K562 (cell line): Measurements from ENCODE around the gene SELENOO. TPM values are rescaled to one million over a fixed set of nuclear protein-coding genes. Genes with fewer than 3 reads are reported as not detected.

ENCODE experiments used
- ATAC-seq: fragments of 200-7000 bp; cut with Tn5 transposase; 3 replicates; pipeline ENCODE4 v1.9.1; 2020; ENCODE audit warnings: moderate library complexity
- BruUV-seq: library from RNA; stranded (reverse); fragments of 400-500 nt; replicated peaks from 2 replicates; lab custom pipeline; 2021; lab: Mats Ljungman, UMichigan
- CTCF ChIA-PET: fragments of 300-600 bp; formaldehyde crosslinking; extraction: SDS; loops from one replicate; lab custom pipeline; 2021; ENCODE audit warnings: low intra/inter-chr PET ratio; lab: Yijun Ruan, JAX
- POLR2A ChIA-PET: fragments of 300-600, 350-650 bp; sonication (Branson Sonifier 250); formaldehyde crosslinking; extraction: SDS; loops from one replicate; lab custom pipeline; 2021; ENCODE audit warnings: antibody characterized with exemption, inconsistent platforms; lab: Yijun Ruan, JAX
- DNase-seq, 4 experiments: peaks; one replicate each; pipeline versions ENCODE4 v3.0.0 to v3.0.0-alpha.2; 2011 to 2018; ENCODE audit warnings: low spot score in 3 of 4, mixed read lengths in 3 of 4; ENCODE audit errors: extremely low read depth in 1 of 4
- FAIRE-seq: peaks from 2 replicates; lab custom pipeline; 2011; peaks lifted over from hg19 to GRCh38; lab: Jason Lieb, UNC
- H2AFZ ChIP-seq: 2 replicates; pipeline ENCODE4 v1.6.0; 2011; ENCODE audit warnings: low read depth, low read length, control low read depth, inconsistent platforms
- H3K27ac ChIP-seq: fragments of 200-600 bp; 3 replicates; pipeline ENCODE4 v1.8.0; 2011; ENCODE audit warnings: low read depth, mild to moderate bottlenecking, control low read depth, inconsistent platforms, low read length, moderate library complexity, mixed read lengths; ENCODE audit errors: extremely low read depth
- H3K27me3 ChIP-seq, 2 experiments: fragments of 300-600 bp in 1 of 2; 2 replicates in 1 of 2; 3 replicates in 1 of 2; pipeline versions ENCODE4 v1.6.0 to v1.8.0; 2011; ENCODE audit warnings: inconsistent platforms in 2 of 2, low read length in 2 of 2, mild to moderate bottlenecking in 1 of 2, mixed read lengths in 1 of 2, moderate library complexity in 1 of 2; ENCODE audit not compliant: control insufficient read depth in 2 of 2, insufficient read depth in 2 of 2
- H3K36me3 ChIP-seq: fragments of 300-600 bp; 3 replicates; pipeline ENCODE4 v1.8.0; 2011; ENCODE audit warnings: mild to moderate bottlenecking, low read length, inconsistent platforms; ENCODE audit not compliant: control insufficient read depth, insufficient read depth
- H3K4me1 ChIP-seq, 2 experiments: fragments of 200-600 bp in 1 of 2; replicated peaks in 1 of 2; 2 replicates in 1 of 2; 3 replicates in 1 of 2; pipeline versions ENCODE4 v1.5.1 to v1.8.0; 2011; ENCODE audit warnings: inconsistent platforms in 2 of 2, low read length in 2 of 2, mild to moderate bottlenecking in 1 of 2, mixed read lengths in 1 of 2, moderate library complexity in 1 of 2; ENCODE audit not compliant: control insufficient read depth in 2 of 2, insufficient read depth in 2 of 2
- H3K4me2 ChIP-seq: 2 replicates; pipeline ENCODE4 v1.6.1; 2011; ENCODE audit warnings: low read length, control low read depth, inconsistent platforms, mixed read lengths; ENCODE audit not compliant: insufficient read depth
- H3K4me3 ChIP-seq: fragments of 200-600 bp; sonication (generic), shearing (Covaris generic); 2 replicates; pipeline ENCODE4 v1.5.1; 2016; ENCODE audit warnings: control low read depth, inconsistent platforms
- H3K79me2 ChIP-seq: fragments of 200-600 bp; 3 replicates; pipeline ENCODE4 v1.8.0; 2011; ENCODE audit warnings: low read length, inconsistent platforms; ENCODE audit not compliant: control insufficient read depth, insufficient read depth
- H3K9ac ChIP-seq, 2 experiments: 2 replicates each; pipeline versions ENCODE4 v1.6.0 to v1.6.1; 2011; ENCODE audit warnings: low read depth in 2 of 2, low read length in 2 of 2, control low read depth in 1 of 2, inconsistent platforms in 1 of 2, mild to moderate bottlenecking in 1 of 2, mixed read lengths in 1 of 2; ENCODE audit not compliant: insufficient read depth in 1 of 2
- H3K9me1 ChIP-seq: one replicate; pipeline ENCODE4 v1.6.0; 2011; ENCODE audit warnings: inconsistent platforms, mild to moderate bottlenecking, low read length, moderate library complexity; ENCODE audit not compliant: control insufficient read depth, insufficient read depth
- H3K9me3 ChIP-seq: replicated peaks from 2 replicates; pipeline ENCODE4 v1.5.1; 2011; ENCODE audit warnings: low read depth, low read length, inconsistent platforms; ENCODE audit not compliant: control insufficient read depth, insufficient read depth
- H4K20me1 ChIP-seq: replicated peaks from 2 replicates; pipeline ENCODE4 v1.6.1; 2011; ENCODE audit warnings: low read length, inconsistent platforms, mixed read lengths; ENCODE audit not compliant: control insufficient read depth, insufficient read depth
- ZNF584 ChIP-seq: fragments of 200-800 bp; sonication (Bioruptor generic); IDR thresholded peaks from 2 replicates; pipeline ENCODE4 v1.6.1; 2016; ENCODE audit warnings: low read depth, mild to moderate bottlenecking, missing genetic modification characterization, missing compliant biosample characterization
- WGBS: fragments of 100-300 bp; shearing (Covaris generic); methylation state at CpG from one replicate; pipeline ENCODE4 v1.1.6; 2016; ENCODE audit warnings: low coverage, mixed read lengths; ENCODE audit not compliant: insufficient coverage; ENCODE audit errors: missing lambda C conversion rate; 5-methylcytosine and 5-hydroxymethylcytosine counted together
- in situ Hi-C: fragments of 300-500 bp; cut with MboI; formaldehyde crosslinking; loops from 4 replicates; pipeline ENCODE4 v1.15.0; 2018; ENCODE audit warnings: inconsistent platforms, mixed read lengths
- intact Hi-C: fragments of 100-400 bp; cut with micrococcal nuclease; formaldehyde crosslinking; loops from 2 replicates; pipeline ENCODE4 v1.14.2; 2022
- polyA plus RNA-seq, 8 experiments: library from polyadenylated mRNA; depleted of rRNA in 4 of 8; stranded (reverse) in 5 of 8; unstranded in 3 of 8; fragments of >200 nt; fragmentation: Nextera tagmentation in 2 of 8; fragmentation: Illumina TruSeq in 1 of 8; extraction: Ambion mirVana in 2 of 8; extraction: Trizol in 1 of 8; gene quantifications; 2 replicates each; pipeline versions ENCODE4 v1.2.1 to v1.2.3, GENCODE V29; 2011 to 2014; ENCODE audit warnings: inconsistent platforms in 1 of 8, missing spikeins in 1 of 8
- total RNA-seq, 7 experiments: library from RNA; depleted of rRNA in 6 of 7; stranded (reverse); fragments of >200 nt in 6 of 7; fragmentation: Illumina TruSeq in 2 of 7; extraction: Trizol in 2 of 7; gene quantifications; 2 replicates each; pipeline versions ENCODE4 v1.2.1 to v1.2.3, GENCODE V29; 2011 to 2021; ENCODE audit warnings: low replicate concordance in 1 of 7
- TF ChIP-seq, protein P1 (sequence below): sonication (generic); formaldehyde crosslinking; IDR thresholded peaks from 2 replicates; pipeline ENCODE4 v1.8.0; 2023; ENCODE audit warnings: mild to moderate bottlenecking, missing genetic modification reagents
- TF ChIP-seq, protein P2 (sequence below): sonication (generic); formaldehyde crosslinking; IDR thresholded peaks from 2 replicates; pipeline ENCODE4 v1.8.0; 2022; ENCODE audit warnings: missing genetic modification reagents, mild to moderate bottlenecking, moderate library complexity, borderline replicate concordance

Gene SELENOO
- total and polyA plus RNA-seq, 9 of the 15 experiments (the other 6 are each of a cell fraction or from before 2014, with no cell fraction given) = 0.37 to 24.9 (median 8.3) TPM

DNA sequence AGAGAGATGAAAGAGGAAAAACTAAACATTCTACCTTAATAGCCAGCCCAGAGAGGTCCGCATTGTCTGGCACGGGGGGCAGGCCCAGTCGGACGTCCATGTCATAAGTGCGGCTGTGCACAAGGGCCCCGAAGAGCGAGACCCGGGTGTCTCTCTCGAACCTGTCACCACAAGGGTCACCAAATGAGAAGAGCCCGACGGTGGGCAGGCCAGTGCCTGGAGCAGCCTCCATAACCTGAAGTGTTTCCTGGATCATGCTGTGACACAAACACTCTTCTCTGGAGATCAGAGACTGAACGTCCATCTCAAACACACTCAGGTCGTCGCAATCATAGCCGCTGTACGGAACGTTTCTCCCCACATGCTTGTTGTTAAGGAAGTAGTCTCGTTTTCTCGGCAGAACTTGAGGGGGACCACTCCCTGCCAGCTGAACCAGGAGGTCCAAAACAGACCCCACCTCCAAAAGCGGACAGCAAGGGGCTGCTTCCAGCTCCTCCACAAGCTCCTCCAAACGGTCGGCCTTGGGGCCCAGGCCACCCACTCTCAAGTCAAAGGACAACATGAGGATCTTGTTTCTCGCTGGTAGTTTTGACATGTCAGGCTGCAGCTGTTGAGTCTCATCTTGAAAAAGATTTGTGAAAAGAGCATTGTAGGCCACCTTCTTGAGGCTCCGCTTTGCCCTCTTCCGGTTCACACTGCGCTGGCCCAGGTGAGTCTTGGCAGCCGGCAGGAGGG lies 43.0 kb downstream of the SELENOO start:
- CTCF ChIA-PET = no interaction called here
- no peaks in the 10 kb centered on the region for H3K27me3 ChIP-seq
- H2AFZ ChIP-seq = no peak overlapping the region
- H3K4me3 ChIP-seq = peak overlapping the region; percentile 76
- H3K9me1 ChIP-seq = no peaks in the 10 kb centered on the region
- peak; percentile 60 for FAIRE-seq
- no peaks in the 10 kb centered on the region for H3K9me3 ChIP-seq
- ATAC-seq = peak; percentile 13; the same call in 2 of the 3 replicates
- H3K9ac ChIP-seq = peak overlapping the region; percentile 80 to 93
- peaks cover 7 to 54% of the 10 kb centered on the region in 2 experiments; a peak in 4 of 5 replicates for H3K4me1 ChIP-seq
- DNase-seq = no peak
- peaks cover 15% of the 10 kb centered on the region for H4K20me1 ChIP-seq
- intact Hi-C loops (loop anchor here (5.0 kb wide), 1 partner anchor 253 kb away; no protein-coding TSS in a partner anchor), in situ Hi-C loops (loop anchor here (5.0 kb wide), 1 partner anchor 98 kb away; the partner anchor contains the start of gene PPP6R2)
- peaks cover 46% of the 10 kb centered on the region; the same call in 2 of the 3 replicates for H3K36me3 ChIP-seq
- POLR2A ChIA-PET = interaction anchor here (0.6 to 1.9 kb wide), 4 partner anchors 12 to 150 kb away, joined by 3 to 5 read pairs (median 3); no protein-coding TSS in a partner anchor
- peak overlapping the region; percentile 79 for H3K4me2 ChIP-seq
- no TSS peak for BruUV-seq
- 1% methylated on average over 23 of the region's 27 CpGs for WGBS
- H3K79me2 ChIP-seq = peaks cover 70% of the 10 kb centered on the region
- peak overlapping the region; percentile 81 for H3K27ac ChIP-seq
- TF ChIP-seq, protein P1, sequence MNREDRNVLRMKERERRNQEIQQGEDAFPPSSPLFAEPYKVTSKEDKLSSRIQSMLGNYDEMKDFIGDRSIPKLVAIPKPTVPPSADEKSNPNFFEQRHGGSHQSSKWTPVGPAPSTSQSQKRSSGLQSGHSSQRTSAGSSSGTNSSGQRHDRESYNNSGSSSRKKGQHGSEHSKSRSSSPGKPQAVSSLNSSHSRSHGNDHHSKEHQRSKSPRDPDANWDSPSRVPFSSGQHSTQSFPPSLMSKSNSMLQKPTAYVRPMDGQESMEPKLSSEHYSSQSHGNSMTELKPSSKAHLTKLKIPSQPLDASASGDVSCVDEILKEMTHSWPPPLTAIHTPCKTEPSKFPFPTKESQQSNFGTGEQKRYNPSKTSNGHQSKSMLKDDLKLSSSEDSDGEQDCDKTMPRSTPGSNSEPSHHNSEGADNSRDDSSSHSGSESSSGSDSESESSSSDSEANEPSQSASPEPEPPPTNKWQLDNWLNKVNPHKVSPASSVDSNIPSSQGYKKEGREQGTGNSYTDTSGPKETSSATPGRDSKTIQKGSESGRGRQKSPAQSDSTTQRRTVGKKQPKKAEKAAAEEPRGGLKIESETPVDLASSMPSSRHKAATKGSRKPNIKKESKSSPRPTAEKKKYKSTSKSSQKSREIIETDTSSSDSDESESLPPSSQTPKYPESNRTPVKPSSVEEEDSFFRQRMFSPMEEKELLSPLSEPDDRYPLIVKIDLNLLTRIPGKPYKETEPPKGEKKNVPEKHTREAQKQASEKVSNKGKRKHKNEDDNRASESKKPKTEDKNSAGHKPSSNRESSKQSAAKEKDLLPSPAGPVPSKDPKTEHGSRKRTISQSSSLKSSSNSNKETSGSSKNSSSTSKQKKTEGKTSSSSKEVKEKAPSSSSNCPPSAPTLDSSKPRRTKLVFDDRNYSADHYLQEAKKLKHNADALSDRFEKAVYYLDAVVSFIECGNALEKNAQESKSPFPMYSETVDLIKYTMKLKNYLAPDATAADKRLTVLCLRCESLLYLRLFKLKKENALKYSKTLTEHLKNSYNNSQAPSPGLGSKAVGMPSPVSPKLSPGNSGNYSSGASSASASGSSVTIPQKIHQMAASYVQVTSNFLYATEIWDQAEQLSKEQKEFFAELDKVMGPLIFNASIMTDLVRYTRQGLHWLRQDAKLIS (CRISPR knock-in tag) = no peak
- TF ChIP-seq ZNF584 (CRISPR knock-in tag) = no peak
- TF ChIP-seq, protein P2, sequence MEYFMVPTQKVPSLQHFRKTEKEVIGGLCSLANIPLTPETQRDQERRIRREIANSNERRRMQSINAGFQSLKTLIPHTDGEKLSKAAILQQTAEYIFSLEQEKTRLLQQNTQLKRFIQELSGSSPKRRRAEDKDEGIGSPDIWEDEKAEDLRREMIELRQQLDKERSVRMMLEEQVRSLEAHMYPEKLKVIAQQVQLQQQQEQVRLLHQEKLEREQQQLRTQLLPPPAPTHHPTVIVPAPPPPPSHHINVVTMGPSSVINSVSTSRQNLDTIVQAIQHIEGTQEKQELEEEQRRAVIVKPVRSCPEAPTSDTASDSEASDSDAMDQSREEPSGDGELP (CRISPR knock-in tag) = 0 out of 2 replicates have a peak, but pooled peaks have one; percentile 15
